ENCODE data around the gene ING5. TPM values are rescaled to one million over a fixed set of nuclear protein-coding genes. Genes with fewer than 3 reads are reported as not detected.

Gene ING5
- total RNA-seq, 1 experiment from 2014 or later, result 28.6 TPM

DNA sequence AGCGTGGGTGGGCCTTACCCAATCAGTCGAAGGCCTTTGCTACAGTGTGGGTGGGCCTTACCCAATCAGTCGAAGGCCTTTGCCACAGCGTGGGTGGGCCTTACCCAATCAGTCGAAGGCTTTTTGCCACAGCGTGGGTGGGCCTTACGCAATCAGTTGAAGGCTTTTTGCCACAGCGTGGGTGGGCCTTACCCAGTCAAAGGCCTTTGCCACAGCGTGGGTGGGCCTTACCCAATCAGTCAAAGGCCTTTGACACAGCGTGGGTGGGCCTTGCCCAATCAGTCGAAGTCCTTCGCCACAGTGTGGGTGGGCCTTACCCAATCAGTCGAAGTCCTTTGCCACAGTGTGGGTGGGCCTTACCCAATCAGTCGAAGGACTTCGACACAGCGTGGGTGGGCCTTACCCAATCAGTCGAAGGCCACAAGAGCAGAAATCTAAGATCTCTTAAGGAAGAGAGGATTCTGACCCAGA lies 58.5 kb downstream of the ING5 start:
- ChIA-PET POLR2A (no interaction called here), CTCF (no interaction called here)
- H3K36me3 ChIP-seq (ENCODE audit: control insufficient read depth, insufficient read depth, low read length), result no peaks in the 10 kb centered on the region
- Mint-ChIP-seq H3K4me3 (ENCODE audit: unreplicated experiment) (no peak overlapping the region), H3K27ac (ENCODE audit: unreplicated experiment) (no peak overlapping the region), H3K4me1 (ENCODE audit: low read depth, unreplicated experiment) (peaks cover 12% of the 10 kb centered on the region), H3K27me3 (ENCODE audit: insufficient read depth, unreplicated experiment) (no peaks in the 10 kb centered on the region), H3K9me3 (ENCODE audit: unreplicated experiment) (no peaks in the 10 kb centered on the region), H3K36me3 (ENCODE audit: insufficient read depth, unreplicated experiment) (peaks cover 13% of the 10 kb centered on the region)
- intact Hi-C loops (cut with micrococcal nuclease; ENCODE audit: unreplicated experiment), result no loop called here
- no peak for DNase-seq
- no TSS peak for BruUV-seq (replicated peaks)
- no peaks in the 10 kb centered on the region for H3K9me3 ChIP-seq
- TF ChIP-seq CTCF (IDR thresholded peaks at IDR 0.05; ENCODE audit: insufficient read depth in 1 of 2, low read depth in 1 of 2, low read length in 1 of 2, severe bottlenecking in 1 of 2, unreplicated experiment in 1 of 2), result no peak
- H3K4me3 ChIP-seq (ENCODE audit: low read depth, low read length), result no peak overlapping the region
- no peaks in the 10 kb centered on the region for H3K27me3 ChIP-seq (replicated peaks; ENCODE audit: control insufficient read depth, insufficient read depth, low read length)
- no peaks in the 10 kb centered on the region for H3K4me1 ChIP-seq

DNA sequence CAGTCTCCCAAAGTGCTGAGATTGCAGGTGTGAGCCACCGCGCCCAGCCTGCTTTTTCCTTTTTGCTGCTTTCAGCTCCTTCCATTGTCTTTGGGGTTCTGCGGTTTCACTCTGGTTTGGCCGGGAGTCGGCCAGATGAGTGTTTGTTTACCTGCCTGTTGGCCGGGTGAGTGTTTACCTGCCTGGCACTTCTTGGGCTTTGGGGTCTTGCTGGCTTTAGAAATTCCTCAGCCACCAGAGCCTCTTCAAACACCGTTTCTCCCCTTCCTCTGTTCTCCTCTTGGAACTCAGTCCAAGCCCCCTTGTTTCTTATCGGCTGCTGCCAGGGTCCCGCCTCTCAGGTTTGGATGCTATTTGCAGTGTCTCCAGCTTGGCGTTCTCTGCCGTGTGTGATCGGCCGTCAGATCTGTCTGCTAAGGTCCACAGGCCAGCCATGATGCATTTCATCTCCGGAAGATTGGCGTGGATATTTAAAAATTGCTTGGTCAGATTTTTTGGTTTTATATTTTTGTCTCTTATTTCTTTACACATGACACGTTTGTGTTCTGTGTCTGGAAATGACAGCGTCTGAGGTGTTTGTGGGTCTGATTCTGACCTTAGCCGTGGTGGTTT lies 60.6 kb downstream of the ING5 start:
- no peaks in the 10 kb centered on the region for H3K9me3 Mint-ChIP-seq (ENCODE audit: unreplicated experiment)
- no peak overlapping the region for H3K4me3 ChIP-seq (ENCODE audit: low read depth, low read length)
- H3K27ac Mint-ChIP-seq (ENCODE audit: unreplicated experiment), result peak overlapping the region; percentile 71
- H3K9me3 ChIP-seq, result no peaks in the 10 kb centered on the region
- no peaks in the 10 kb centered on the region for H3K36me3 ChIP-seq (ENCODE audit: control insufficient read depth, insufficient read depth, low read length)
- POLR2A ChIA-PET, result no interaction called here
- no peak overlapping the region for H3K4me3 Mint-ChIP-seq (ENCODE audit: unreplicated experiment)
- no peaks in the 10 kb centered on the region for H3K27me3 Mint-ChIP-seq (ENCODE audit: insufficient read depth, unreplicated experiment)
- H3K4me1 ChIP-seq, result no peaks in the 10 kb centered on the region
- H3K27me3 ChIP-seq (replicated peaks; ENCODE audit: control insufficient read depth, insufficient read depth, low read length), result no peaks in the 10 kb centered on the region
- no peak for TF ChIP-seq CTCF (IDR thresholded peaks at IDR 0.05; ENCODE audit: insufficient read depth in 1 of 2, low read depth in 1 of 2, low read length in 1 of 2, severe bottlenecking in 1 of 2, unreplicated experiment in 1 of 2)
- intact Hi-C loops (cut with micrococcal nuclease; ENCODE audit: unreplicated experiment), result no loop called here
- peaks cover 12% of the 10 kb centered on the region for H3K4me1 Mint-ChIP-seq (ENCODE audit: low read depth, unreplicated experiment)
- peaks cover 8% of the 10 kb centered on the region for H3K36me3 Mint-ChIP-seq (ENCODE audit: insufficient read depth, unreplicated experiment)
- no TSS peak for BruUV-seq (replicated peaks)
- DNase-seq, result no peak
- CTCF ChIA-PET, result no interaction called here

DNA sequence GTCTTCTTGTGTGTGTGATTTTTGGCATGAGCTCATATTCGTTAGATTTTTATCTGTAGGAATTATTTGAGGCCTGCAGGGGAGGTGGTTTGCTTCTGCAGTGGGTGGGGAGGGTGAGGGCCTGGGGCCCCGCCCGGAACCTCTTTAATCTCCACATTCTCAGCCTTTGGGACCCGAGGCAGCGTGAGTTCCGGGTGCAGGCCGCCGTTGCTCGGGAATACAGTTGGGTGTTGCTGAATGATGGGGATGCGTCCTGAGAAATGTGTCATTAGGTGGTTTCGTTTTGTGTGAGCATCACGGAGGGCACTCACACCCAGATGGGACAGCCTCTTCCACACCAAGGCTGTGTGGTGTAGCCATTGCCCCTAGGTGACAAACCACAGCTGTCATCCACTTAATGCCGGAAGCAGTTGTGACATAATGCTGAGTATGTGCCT lies 61.1 kb downstream of the ING5 start:
- peaks cover 12% of the 10 kb centered on the region for H3K4me1 Mint-ChIP-seq (ENCODE audit: low read depth, unreplicated experiment)
- TF ChIP-seq CTCF (IDR thresholded peaks at IDR 0.05; ENCODE audit: insufficient read depth in 1 of 2, low read depth in 1 of 2, low read length in 1 of 2, severe bottlenecking in 1 of 2, unreplicated experiment in 1 of 2), result no peak
- H3K27me3 Mint-ChIP-seq (ENCODE audit: insufficient read depth, unreplicated experiment), result no peaks in the 10 kb centered on the region
- Histone ChIP-seq H3K27me3 (replicated peaks; ENCODE audit: control insufficient read depth, insufficient read depth, low read length) (no peaks in the 10 kb centered on the region), H3K4me1 (no peaks in the 10 kb centered on the region), H3K9me3 (no peaks in the 10 kb centered on the region), H3K4me3 (ENCODE audit: low read depth, low read length) (no peak overlapping the region), H3K36me3 (ENCODE audit: control insufficient read depth, insufficient read depth, low read length) (no peaks in the 10 kb centered on the region)
- peak overlapping the region; percentile 71 for H3K27ac Mint-ChIP-seq (ENCODE audit: unreplicated experiment)
- DNase-seq, result no peak
- POLR2A ChIA-PET, result no interaction called here
- CTCF ChIA-PET, result no interaction called here
- H3K4me3 Mint-ChIP-seq (ENCODE audit: unreplicated experiment), result no peak overlapping the region
- no peaks in the 10 kb centered on the region for H3K9me3 Mint-ChIP-seq (ENCODE audit: unreplicated experiment)
- H3K36me3 Mint-ChIP-seq (ENCODE audit: insufficient read depth, unreplicated experiment), result peaks cover 8% of the 10 kb centered on the region
- intact Hi-C loops (cut with micrococcal nuclease; ENCODE audit: unreplicated experiment), result no loop called here
- no TSS peak for BruUV-seq (replicated peaks)
